SK-N-DZ (cell line): ENCODE results near the gene ZMIZ1.

Experiments used
- DNase-seq: peaks from one replicate; pipeline ENCODE4 v3.0.0-alpha.2; 2015; ENCODE audit warnings: low spot score

The ZMIZ1 gene

GRCh38 chr10:79202188-79203013 is 133.6 kb downstream of the ZMIZ1 start:
- peak; percentile 60 for DNase-seq

- peak; percentile 66 for DNase-seq
These were observed 134.4 kb downstream of the ZMIZ1 start for GRCh38 chr10:79203014-79203644.

GRCh38 chr10:79203833-79204232 is 135.1 kb downstream of the ZMIZ1 start:
- peak; percentile 97 for DNase-seq

- no peak for DNase-seq
These were observed 137.7 kb downstream of the ZMIZ1 start for GRCh38 chr10:79206300-79207095.

- DNase-seq, result no peak
These were observed 138.3 kb downstream of the ZMIZ1 start for GRCh38 chr10:79207096-79207357.

GRCh38 chr10:79207726-79208125 is 139.0 kb downstream of the ZMIZ1 start:
- DNase-seq, result no peak

GRCh38 chr10:79208251-79208983 is 139.7 kb downstream of the ZMIZ1 start:
- no peak for DNase-seq

GRCh38 chr10:79209340-79209739 is 140.6 kb downstream of the ZMIZ1 start:
- DNase-seq, result no peak

GRCh38 chr10:79209831-79210230 is 141.1 kb downstream of the ZMIZ1 start:
- DNase-seq, result no peak

- DNase-seq, result no peak
These were observed 141.9 kb downstream of the ZMIZ1 start for GRCh38 chr10:79210672-79211071.

- no peak for DNase-seq
These were observed 142.8 kb downstream of the ZMIZ1 start for GRCh38 chr10:79211616-79212015.

- no peak for DNase-seq
These were observed 146.8 kb downstream of the ZMIZ1 start for GRCh38 chr10:79215531-79215930.

GRCh38 chr10:79219322-79219957 is 150.7 kb downstream of the ZMIZ1 start:
- no peak for DNase-seq

- DNase-seq, result peak; percentile 68
These were observed 151.5 kb downstream of the ZMIZ1 start for GRCh38 chr10:79220307-79220706.

- peak; percentile 94 for DNase-seq
These were observed 152.6 kb downstream of the ZMIZ1 start for GRCh38 chr10:79221110-79222051.

GRCh38 chr10:79222186-79222585 is 153.4 kb downstream of the ZMIZ1 start:
- DNase-seq, result no peak

- peak; percentile 99 for DNase-seq
These were observed 154.6 kb downstream of the ZMIZ1 start for GRCh38 chr10:79223091-79224048.

GRCh38 chr10:79224263-79224949 is 155.6 kb downstream of the ZMIZ1 start:
- no peak for DNase-seq
